ENCODE data around the gene OTX1.
"Not testable (repeated sequence)": the region's sequence is repeated elsewhere in the genome, so short reads cannot be mapped to it uniquely, and the experiment has no call there.

The OTX1 gene

GRCh38 chr2:63050334-63051041 lies at the start of gene OTX1:
Gene OTX1 (plus strand): TSS chr2:63050830. CDS start chr2:63052991, 2,161 bp downstream.
- peak; percentile 65 for DNase-seq

GRCh38 chr2:63001576-63001975 lies 49.1 kb upstream of the OTX1 start:
- DNase-seq: no peak

- no peak for DNase-seq
These were observed 47.3 kb upstream of the OTX1 start for GRCh38 chr2:63003351-63003750.

- no peak for DNase-seq
These were observed 42.7 kb upstream of the OTX1 start for GRCh38 chr2:63007813-63008458.

- no peak for DNase-seq
These were observed 41.8 kb upstream of the OTX1 start for GRCh38 chr2:63008838-63009237.

GRCh38 chr2:63009490-63009889 lies 41.1 kb upstream of the OTX1 start:
- DNase-seq: no peak

- DNase-seq: no peak
These were observed 38.1 kb upstream of the OTX1 start for GRCh38 chr2:63012541-63012940.

GRCh38 chr2:63013438-63013837 lies 37.2 kb upstream of the OTX1 start:
- no peak for DNase-seq

- no peak for DNase-seq
These were observed 35.2 kb upstream of the OTX1 start for GRCh38 chr2:63015389-63015788.

- no peak for DNase-seq
These were observed 32.2 kb upstream of the OTX1 start for GRCh38 chr2:63018439-63018838.

- not testable (repeated sequence) for DNase-seq
These were observed 30.9 kb upstream of the OTX1 start for GRCh38 chr2:63019686-63020085.

- no peak for DNase-seq
These were observed 27.2 kb upstream of the OTX1 start for GRCh38 chr2:63023444-63023843.

- no peak for DNase-seq
These were observed 23.4 kb upstream of the OTX1 start for GRCh38 chr2:63027220-63027619.

- DNase-seq: no peak
These were observed 21.6 kb upstream of the OTX1 start for GRCh38 chr2:63029058-63029457.

GRCh38 chr2:63034526-63034925 lies 16.1 kb upstream of the OTX1 start:
- DNase-seq: no peak

GRCh38 chr2:63035169-63035568 lies 15.5 kb upstream of the OTX1 start:
- no peak for DNase-seq

GRCh38 chr2:63035660-63036059 lies 15.0 kb upstream of the OTX1 start:
- DNase-seq: no peak

GRCh38 chr2:63038034-63038433 lies 12.6 kb upstream of the OTX1 start:
- no peak for DNase-seq

GRCh38 chr2:63040586-63040985 lies 10.0 kb upstream of the OTX1 start:
- no peak for DNase-seq

GRCh38 chr2:63041592-63041991 lies 9.0 kb upstream of the OTX1 start:
- DNase-seq: no peak

GRCh38 chr2:63044362-63045327 lies 6.0 kb upstream of the OTX1 start:
- no peak for DNase-seq

GRCh38 chr2:63046552-63046951 lies 4.1 kb upstream of the OTX1 start:
- DNase-seq: no peak

- DNase-seq: no peak
These were observed 3.7 kb upstream of the OTX1 start for GRCh38 chr2:63046961-63047320.
